Neutrophil (primary cell): ENCODE results near the gene PAGR1.
"Not testable (repeated sequence)": the region's sequence is repeated elsewhere in the genome, so short reads cannot be mapped to it uniquely, and the experiment has no call there.

ENCODE experiments used
- H3K27ac ChIP-seq: fragments of 200-600 bp; sonication (generic); 2 replicates; pipeline ENCODE4 v1.5.1; 2016; ENCODE audit warnings: mild to moderate bottlenecking, moderate library complexity
- H3K27me3 ChIP-seq: fragments of 200-600 bp; sonication (generic); 2 replicates; pipeline ENCODE4 v1.6.0; 2016; ENCODE audit warnings: mild to moderate bottlenecking
- H3K36me3 ChIP-seq: fragments of 200-600 bp; sonication (generic); 2 replicates; pipeline ENCODE4 v1.5.1; 2017
- H3K4me1 ChIP-seq, 2 experiments: fragments of 200-600 bp in 1 of 2; sonication (generic) in 1 of 2; 1 replicate in 1 of 2; 2 replicates in 1 of 2; pipeline versions ENCODE4 v1.5.1 to v1.6.1; 2013 to 2016; ENCODE audit warnings: low read depth in 1 of 2, low read length in 1 of 2, mild to moderate bottlenecking in 1 of 2, moderate library complexity in 1 of 2; ENCODE audit not compliant: control insufficient read depth in 1 of 2, insufficient read depth in 1 of 2
- H3K4me3 ChIP-seq, 2 experiments: fragments of 200-600 bp in 1 of 2; sonication (generic) in 1 of 2; 1 replicate in 1 of 2; 2 replicates in 1 of 2; pipeline ENCODE4 v1.5.1; 2013 to 2016; ENCODE audit warnings: low read depth in 1 of 2, low read length in 1 of 2, mild to moderate bottlenecking in 1 of 2, moderate library complexity in 1 of 2
- H3K9me3 ChIP-seq: fragments of 200-600 bp; sonication (generic); 2 replicates; pipeline ENCODE4 v1.5.1; 2016
- CTCF ChIP-seq: fragments of 200-600 bp; sonication (generic); IDR thresholded peaks from 2 replicates; pipeline ENCODE4 v1.5.1; 2016; ENCODE audit warnings: antibody characterized with exemption

Gene PAGR1

GRCh38 chr16:29831490-29831889 lies 15.5 kb downstream of the PAGR1 start:
- H3K36me3 ChIP-seq: peaks cover 70% of the 10 kb centered on the region
- peak overlapping the region; percentile 10 for H3K27ac ChIP-seq
- no peaks in the 10 kb centered on the region for H3K27me3 ChIP-seq
- peaks cover 11 to 17% of the 10 kb centered on the region in 2 experiments for H3K4me1 ChIP-seq
- no peaks in the 10 kb centered on the region for H3K9me3 ChIP-seq
- no peak for TF ChIP-seq CTCF
- H3K4me3 ChIP-seq: no peak overlapping the region

- H3K36me3 ChIP-seq: peaks cover 88% of the 10 kb centered on the region
- not testable (repeated sequence) for H3K4me3 ChIP-seq, H3K27me3 ChIP-seq, H3K4me1 ChIP-seq, H3K9me3 ChIP-seq, H3K27ac ChIP-seq
Measured at GRCh38 chr16:29833219-29833618, 17.3 kb downstream of the PAGR1 start.

- no peak for TF ChIP-seq CTCF
- H3K4me3 ChIP-seq: no peak overlapping the region
Measured at GRCh38 chr16:29834079-29834478, 18.1 kb downstream of the PAGR1 start.

GRCh38 chr16:29835926-29836325 lies 20.0 kb downstream of the PAGR1 start:
- Histone ChIP-seq H3K4me3 (no peak overlapping the region), H3K27ac (no peak overlapping the region), H3K9me3 (no peaks in the 10 kb centered on the region), H3K27me3 (no peaks in the 10 kb centered on the region), H3K36me3 (peaks cover 100% of the 10 kb centered on the region), H3K4me1 (no peaks in the 10 kb centered on the region)
- no peak for TF ChIP-seq CTCF

More at GRCh38 chr16:29834079-29834478, 18.1 kb downstream of the PAGR1 start:
- H3K4me1 ChIP-seq: no peaks in the 10 kb centered on the region
- no peaks in the 10 kb centered on the region for H3K27me3 ChIP-seq
- H3K27ac ChIP-seq: no peak overlapping the region
- H3K36me3 ChIP-seq: peaks cover 96% of the 10 kb centered on the region
- no peaks in the 10 kb centered on the region for H3K9me3 ChIP-seq

- Histone ChIP-seq H3K4me1 (no peaks in the 10 kb centered on the region), H3K4me3 (no peak overlapping the region), H3K27me3 (no peaks in the 10 kb centered on the region), H3K9me3 (no peaks in the 10 kb centered on the region), H3K36me3 (peaks cover 100% of the 10 kb centered on the region), H3K27ac (no peak overlapping the region)
- TF ChIP-seq CTCF: no peak
Measured at GRCh38 chr16:29836623-29837022, 20.7 kb downstream of the PAGR1 start.

GRCh38 chr16:29837841-29838240 lies 21.9 kb downstream of the PAGR1 start:
- Histone ChIP-seq H3K4me3 (no peak overlapping the region), H3K4me1 (no peaks in the 10 kb centered on the region), H3K27me3 (no peaks in the 10 kb centered on the region), H3K9me3 (no peaks in the 10 kb centered on the region), H3K27ac (no peak overlapping the region), H3K36me3 (peaks cover 100% of the 10 kb centered on the region)
- no peak for TF ChIP-seq CTCF
